Mesenteric fat pad (tissue), 1 donor: ENCODE results near the gene ANKRD44. TPM values are rescaled to one million over a fixed set of nuclear protein-coding genes. Genes with fewer than 3 reads are reported as not detected.

Experiments used
- DNase-seq: peaks from one replicate; pipeline ENCODE4 v3.0.0-alpha.2; 2020; ENCODE audit warnings: low spot score
- total RNA-seq: library from RNA; stranded (reverse); fragmentation: NEBNext Ultra II Directional; extraction: Animal tissue kit (Norgen Biotek cat#: 25700); gene quantifications from one replicate; pipeline ENCODE4 v1.2.1, GENCODE V29; 2021
- donor health status: DM: yes; HTN: yes; CAD: no.

ANKRD44 gene
- total RNA-seq, 1 donor from 2014 or later: 26.0 TPM

GRCh38 chr2:196965651-196966050 is 344.9 kb downstream of the ANKRD44 start:
- no peak for DNase-seq

- DNase-seq: no peak
Measured at GRCh38 chr2:196963961-196964360, 346.6 kb downstream of the ANKRD44 start.

GRCh38 chr2:196963043-196963442 is 347.5 kb downstream of the ANKRD44 start:
- no peak for DNase-seq

GRCh38 chr2:196962325-196962724 is 348.3 kb downstream of the ANKRD44 start:
- DNase-seq: no peak

GRCh38 chr2:196961889-196962288 is 348.7 kb downstream of the ANKRD44 start:
- no peak for DNase-seq

GRCh38 chr2:196959734-196960338 is 350.7 kb downstream of the ANKRD44 start:
- DNase-seq: no peak

GRCh38 chr2:196959281-196959680 is 351.3 kb downstream of the ANKRD44 start:
- no peak for DNase-seq

- DNase-seq: no peak
Measured at GRCh38 chr2:196957881-196958525, 352.6 kb downstream of the ANKRD44 start.

- DNase-seq: no peak
Measured at GRCh38 chr2:196957442-196957841, 353.1 kb downstream of the ANKRD44 start.

GRCh38 chr2:196956069-196956468 is 354.5 kb downstream of the ANKRD44 start:
- DNase-seq: no peak

- DNase-seq: no peak
Measured at GRCh38 chr2:196955036-196955435, 355.5 kb downstream of the ANKRD44 start.

- DNase-seq: no peak
Measured at GRCh38 chr2:196954001-196954400, 356.6 kb downstream of the ANKRD44 start.

GRCh38 chr2:196952936-196953335 is 357.6 kb downstream of the ANKRD44 start:
- no peak for DNase-seq

- no peak for DNase-seq
Measured at GRCh38 chr2:196951973-196952372, 358.6 kb downstream of the ANKRD44 start.

- DNase-seq: no peak
Measured at GRCh38 chr2:196949116-196949515, 361.5 kb downstream of the ANKRD44 start.

GRCh38 chr2:196944570-196944969 is 366.0 kb downstream of the ANKRD44 start:
- no peak for DNase-seq

GRCh38 chr2:196941398-196942078 is 369.0 kb downstream of the ANKRD44 start:
- no peak for DNase-seq

- DNase-seq: no peak
Measured at GRCh38 chr2:196939371-196939770, 371.2 kb downstream of the ANKRD44 start.
